Measurements from ENCODE around the gene DLG2. TPM values are rescaled to one million over a fixed set of nuclear protein-coding genes. Genes with fewer than 3 reads are reported as not detected.

DLG2 gene
- total and polyA plus RNA-seq, 2 donors = 4.8 to 6.6 TPM

GRCh38 chr11:85647604-85648299 is 20.6 kb upstream of the DLG2 start, which contains the start of gene TMEM126A:
TMEM126A (plus strand) TSS chr11:85647967; CDS start chr11:85650256, 2,289 bp downstream.
- Histone ChIP-seq H3K4me3 (ENCODE audit: low read length in 2 of 2) (peak within 1 kb of the TSS; percentile 56 to 81), H3K27me3 (ENCODE audit: control insufficient read depth in 2 of 2, insufficient read depth in 1 of 2, low read length in 1 of 2) (peaks cover 2 to 7% of the 10 kb centered on the region in 2 donors), H3K27ac (ENCODE audit: low read depth in 1 of 2, low read length in 1 of 2) (peak within 1 kb of the TSS; percentile 79 to 80), H3K9me3 (ENCODE audit: control insufficient read depth in 2 of 2, insufficient read depth in 1 of 2, low read length in 1 of 2) (no peaks in the 10 kb centered on the region), H3K36me3 (ENCODE audit: control insufficient read depth in 2 of 2, insufficient read depth in 2 of 2, low read length in 1 of 2) (peaks cover 0 to 7% of the 10 kb centered on the region in 2 donors), H3K4me1 (ENCODE audit: control insufficient read depth in 2 of 2, insufficient read depth in 2 of 2, low read length in 2 of 2) (peaks cover 2 to 10% of the 10 kb centered on the region in 2 donors)
- under 1% methylated on average over 33 of the region's 33 CpGs for WGBS
- peak; percentile 72 to 94 (median 81) for DNase-seq (ENCODE audit: low read depth in 6 of 9, low spot score in 9 of 9)

GRCh38 chr11:85647078-85647477 is 19.9 kb upstream of the DLG2 start:
- H3K4me1 ChIP-seq (ENCODE audit: control insufficient read depth in 2 of 2, insufficient read depth in 2 of 2, low read length in 2 of 2) = peaks cover 2 to 10% of the 10 kb centered on the region in 2 donors
- no peaks in the 10 kb centered on the region for H3K9me3 ChIP-seq (ENCODE audit: control insufficient read depth in 2 of 2, insufficient read depth in 1 of 2, low read length in 1 of 2)
- 43% methylated on average over 2 of the region's 2 CpGs for WGBS
- peaks cover 0 to 7% of the 10 kb centered on the region in 2 donors for H3K36me3 ChIP-seq (ENCODE audit: control insufficient read depth in 2 of 2, insufficient read depth in 2 of 2, low read length in 1 of 2)
- no peak for DNase-seq (ENCODE audit: low read depth in 6 of 9, low spot score in 9 of 9)
- peak overlapping the region in 1 of 2 donors; percentile 80 for H3K27ac ChIP-seq (ENCODE audit: low read depth in 1 of 2, low read length in 1 of 2)
- H3K4me3 ChIP-seq (ENCODE audit: low read length in 2 of 2) = peak overlapping the region; percentile 56 to 81
- peaks cover 2 to 7% of the 10 kb centered on the region in 2 donors for H3K27me3 ChIP-seq (ENCODE audit: control insufficient read depth in 2 of 2, insufficient read depth in 1 of 2, low read length in 1 of 2)

GRCh38 chr11:85643191-85643614 is 16.1 kb upstream of the DLG2 start:
- H3K27me3 ChIP-seq (ENCODE audit: control insufficient read depth in 2 of 2, insufficient read depth in 1 of 2, low read length in 1 of 2) = peaks cover 2 to 7% of the 10 kb centered on the region in 2 donors
- 82% methylated on average over 2 of the region's 2 CpGs for WGBS
- no peak overlapping the region for H3K4me3 ChIP-seq (ENCODE audit: low read length in 2 of 2)
- peaks cover 2 to 3% of the 10 kb centered on the region in 2 donors for H3K4me1 ChIP-seq (ENCODE audit: control insufficient read depth in 2 of 2, insufficient read depth in 2 of 2, low read length in 2 of 2)
- DNase-seq (ENCODE audit: low read depth in 6 of 9, low spot score in 9 of 9) = no peak
- no peaks in the 10 kb centered on the region for H3K9me3 ChIP-seq (ENCODE audit: control insufficient read depth in 2 of 2, insufficient read depth in 1 of 2, low read length in 1 of 2)
- peaks cover 0 to under 1% of the 10 kb centered on the region in 2 donors for H3K36me3 ChIP-seq (ENCODE audit: control insufficient read depth in 2 of 2, insufficient read depth in 2 of 2, low read length in 1 of 2)
- H3K27ac ChIP-seq (ENCODE audit: low read depth in 1 of 2, low read length in 1 of 2) = no peak overlapping the region

GRCh38 chr11:85634747-85635146 is 7.6 kb upstream of the DLG2 start:
- H3K4me1 ChIP-seq (ENCODE audit: control insufficient read depth in 2 of 2, insufficient read depth in 2 of 2, low read length in 2 of 2) = no peaks in the 10 kb centered on the region
- WGBS = 64% methylated on average over 3 of the region's 3 CpGs
- H3K36me3 ChIP-seq (ENCODE audit: control insufficient read depth in 2 of 2, insufficient read depth in 2 of 2, low read length in 1 of 2) = peaks cover 3 to 38% of the 10 kb centered on the region in 2 donors
- DNase-seq (ENCODE audit: low read depth in 6 of 9, low spot score in 9 of 9) = no peak
- no peak overlapping the region for H3K27ac ChIP-seq (ENCODE audit: low read depth in 1 of 2, low read length in 1 of 2)
- H3K4me3 ChIP-seq (ENCODE audit: low read length in 2 of 2) = no peak overlapping the region
- H3K9me3 ChIP-seq (ENCODE audit: control insufficient read depth in 2 of 2, insufficient read depth in 1 of 2, low read length in 1 of 2) = no peaks in the 10 kb centered on the region
- no peaks in the 10 kb centered on the region for H3K27me3 ChIP-seq (ENCODE audit: control insufficient read depth in 2 of 2, insufficient read depth in 1 of 2, low read length in 1 of 2)

- peak overlapping the region; percentile 67 to 82 for H3K4me3 ChIP-seq (ENCODE audit: low read length in 2 of 2)
- H3K27ac ChIP-seq (ENCODE audit: low read depth in 1 of 2, low read length in 1 of 2) = peak overlapping the region; percentile 70 to 83
- WGBS = 2% methylated on average over 13 of the region's 13 CpGs
- H3K4me1 ChIP-seq (ENCODE audit: control insufficient read depth in 2 of 2, insufficient read depth in 2 of 2, low read length in 2 of 2) = peaks cover 5 to 8% of the 10 kb centered on the region in 2 donors
- H3K36me3 ChIP-seq (ENCODE audit: control insufficient read depth in 2 of 2, insufficient read depth in 2 of 2, low read length in 1 of 2) = peaks cover 0 to 10% of the 10 kb centered on the region in 2 donors
- DNase-seq (ENCODE audit: low read depth in 6 of 9, low spot score in 9 of 9) = no peak
- no peaks in the 10 kb centered on the region for H3K27me3 ChIP-seq (ENCODE audit: control insufficient read depth in 2 of 2, insufficient read depth in 1 of 2, low read length in 1 of 2)
- H3K9me3 ChIP-seq (ENCODE audit: control insufficient read depth in 2 of 2, insufficient read depth in 1 of 2, low read length in 1 of 2) = no peaks in the 10 kb centered on the region
Measured at GRCh38 chr11:85628771-85629341, 1.7 kb upstream of the DLG2 start.

GRCh38 chr11:85627998-85628770 is 1.0 kb upstream of the DLG2 start, which contains the start of gene TMEM126B:
TMEM126B (plus strand) TSS chr11:85628593; CDS start chr11:85628608, 15 bp downstream.
- H3K36me3 ChIP-seq (ENCODE audit: control insufficient read depth in 2 of 2, insufficient read depth in 2 of 2, low read length in 1 of 2) = peaks cover 0 to 10% of the 10 kb centered on the region in 2 donors
- no peaks in the 10 kb centered on the region for H3K27me3 ChIP-seq (ENCODE audit: control insufficient read depth in 2 of 2, insufficient read depth in 1 of 2, low read length in 1 of 2)
- peak within 1 kb of the TSS; percentile 70 to 91 for H3K27ac ChIP-seq (ENCODE audit: low read depth in 1 of 2, low read length in 1 of 2)
- no peaks in the 10 kb centered on the region for H3K9me3 ChIP-seq (ENCODE audit: control insufficient read depth in 2 of 2, insufficient read depth in 1 of 2, low read length in 1 of 2)
- peaks cover 5 to 8% of the 10 kb centered on the region in 2 donors for H3K4me1 ChIP-seq (ENCODE audit: control insufficient read depth in 2 of 2, insufficient read depth in 2 of 2, low read length in 2 of 2)
- under 1% methylated on average over 41 of the region's 41 CpGs for WGBS
- H3K4me3 ChIP-seq (ENCODE audit: low read length in 2 of 2) = peak within 1 kb of the TSS; percentile 67 to 82
- peak; percentile 86 to 97 (median 91) for DNase-seq (ENCODE audit: low read depth in 6 of 9, low spot score in 9 of 9)

GRCh38 chr11:85626496-85626895 is 648 bp downstream of the DLG2 start:
- H3K4me1 ChIP-seq (ENCODE audit: control insufficient read depth in 2 of 2, insufficient read depth in 2 of 2, low read length in 2 of 2) = peaks cover 5 to 8% of the 10 kb centered on the region in 2 donors
- no peaks in the 10 kb centered on the region for H3K27me3 ChIP-seq (ENCODE audit: control insufficient read depth in 2 of 2, insufficient read depth in 1 of 2, low read length in 1 of 2)
- peak in 1 of 9 donors; percentile 5 for DNase-seq (ENCODE audit: low read depth in 6 of 9, low spot score in 9 of 9)
- H3K27ac ChIP-seq (ENCODE audit: low read depth in 1 of 2, low read length in 1 of 2) = no peak overlapping the region
- H3K36me3 ChIP-seq (ENCODE audit: control insufficient read depth in 2 of 2, insufficient read depth in 2 of 2, low read length in 1 of 2) = peaks cover 0 to 7% of the 10 kb centered on the region in 2 donors
- no peak overlapping the region for H3K4me3 ChIP-seq (ENCODE audit: low read length in 2 of 2)
- no peaks in the 10 kb centered on the region for H3K9me3 ChIP-seq (ENCODE audit: control insufficient read depth in 2 of 2, insufficient read depth in 1 of 2, low read length in 1 of 2)
- 90% methylated on average over 2 of the region's 2 CpGs for WGBS

GRCh38 chr11:85620256-85620655 is 6.9 kb downstream of the DLG2 start:
- H3K4me1 ChIP-seq (ENCODE audit: control insufficient read depth in 2 of 2, insufficient read depth in 2 of 2, low read length in 2 of 2) = no peaks in the 10 kb centered on the region
- WGBS = 85% methylated on average over 3 of the region's 3 CpGs
- H3K9me3 ChIP-seq (ENCODE audit: control insufficient read depth in 2 of 2, insufficient read depth in 1 of 2, low read length in 1 of 2) = no peaks in the 10 kb centered on the region
- DNase-seq (ENCODE audit: low read depth in 6 of 9, low spot score in 9 of 9) = no peak
- H3K27me3 ChIP-seq (ENCODE audit: control insufficient read depth in 2 of 2, insufficient read depth in 1 of 2, low read length in 1 of 2) = no peaks in the 10 kb centered on the region
- no peak overlapping the region for H3K27ac ChIP-seq (ENCODE audit: low read depth in 1 of 2, low read length in 1 of 2)
- H3K36me3 ChIP-seq (ENCODE audit: control insufficient read depth in 2 of 2, insufficient read depth in 2 of 2, low read length in 1 of 2) = no peaks in the 10 kb centered on the region
- no peak overlapping the region for H3K4me3 ChIP-seq (ENCODE audit: low read length in 2 of 2)

Data from thymus (tissue), 11 donors.